HG02623 (cell line): ENCODE results near the gene TUBGCP2.
"Not testable (repeated sequence)": the region's sequence is repeated elsewhere in the genome, so short reads cannot be mapped to it uniquely, and the experiment has no call there.

ENCODE experiments used
- ATAC-seq: cut with Tn5 transposase; IDR thresholded peaks from one replicate; pipeline ENCODE4 v1.9.1; 2021; ENCODE audit warnings: moderate library complexity; ENCODE audit not compliant: unreplicated experiment

The TUBGCP2 gene

GRCh38 chr10:133249975-133250754 is 58.5 kb downstream of the TUBGCP2 start:
- ATAC-seq: no peak

GRCh38 chr10:133249094-133249780 is 59.4 kb downstream of the TUBGCP2 start:
- no peak for ATAC-seq

GRCh38 chr10:133248334-133248715 is 60.3 kb downstream of the TUBGCP2 start:
- no peak for ATAC-seq

- no peak for ATAC-seq
These were observed 60.9 kb downstream of the TUBGCP2 start for GRCh38 chr10:133247681-133248333.

- no peak for ATAC-seq
These were observed 62.4 kb downstream of the TUBGCP2 start for GRCh38 chr10:133246236-133246626.

- no peak for ATAC-seq
These were observed 63.0 kb downstream of the TUBGCP2 start for GRCh38 chr10:133245439-133246235.

GRCh38 chr10:133243593-133243992 is 65.1 kb downstream of the TUBGCP2 start:
- ATAC-seq: no peak

- ATAC-seq: no peak
These were observed 65.9 kb downstream of the TUBGCP2 start for GRCh38 chr10:133242611-133243356.

- no peak for ATAC-seq
These were observed 67.0 kb downstream of the TUBGCP2 start for GRCh38 chr10:133241501-133242205.

GRCh38 chr10:133239990-133240389 is 68.7 kb downstream of the TUBGCP2 start:
- no peak for ATAC-seq

- ATAC-seq: no peak
These were observed 70.2 kb downstream of the TUBGCP2 start for GRCh38 chr10:133238466-133238804.

- no peak for ATAC-seq
These were observed 70.8 kb downstream of the TUBGCP2 start, which contains the start of gene VENTX for GRCh38 chr10:133237588-133238465. Gene VENTX (plus strand): TSS chr10:133237855. CDS start chr10:133237915, 60 bp downstream.

- no peak for ATAC-seq
These were observed 71.5 kb downstream of the TUBGCP2 start for GRCh38 chr10:133237241-133237587.

- ATAC-seq: no peak
These were observed 72.1 kb downstream of the TUBGCP2 start for GRCh38 chr10:133236401-133237240.

GRCh38 chr10:133235932-133236331 is 72.7 kb downstream of the TUBGCP2 start:
- no peak for ATAC-seq

- ATAC-seq: no peak
These were observed 73.3 kb downstream of the TUBGCP2 start for GRCh38 chr10:133235265-133235855.

- ATAC-seq: not testable (repeated sequence)
These were observed 73.9 kb downstream of the TUBGCP2 start for GRCh38 chr10:133234796-133235195.
